ENCODE measurements around the gene IL13.
"Not testable (repeated sequence)": the region's sequence is repeated elsewhere in the genome, so short reads cannot be mapped to it uniquely, and the experiment has no call there.

DNA sequence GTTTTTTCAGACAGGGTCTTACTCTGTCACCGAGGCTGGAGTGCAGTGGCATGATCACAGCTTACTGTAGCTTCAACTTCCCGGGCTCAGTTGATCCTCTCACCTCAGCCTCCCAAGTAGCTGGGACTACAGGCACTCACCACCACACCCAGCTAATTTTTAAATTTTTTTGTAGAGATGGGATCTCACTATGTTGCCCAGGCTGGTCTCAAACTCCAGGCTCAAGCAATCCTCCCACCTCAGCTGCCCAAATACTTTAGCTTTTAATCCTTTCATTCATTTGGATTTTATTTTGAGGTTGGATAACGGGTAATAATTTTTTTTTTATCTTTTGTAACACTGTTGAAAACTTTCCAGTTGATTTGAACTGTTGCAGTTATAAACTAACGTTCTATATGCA lies 24.4 kb upstream of the IL13 start:
- not testable (repeated sequence) for TF ChIP-seq EP300 (IDR thresholded peaks at IDR 0.05; ENCODE audit: borderline replicate concordance in 1 of 2, control insufficient read depth in 1 of 2, low read depth in 2 of 2, low read length in 2 of 2); SKIL (IDR thresholded peaks at IDR 0.05; ENCODE audit: low read depth, poor library complexity, severe bottlenecking); REST (IDR thresholded peaks at IDR 0.05; ENCODE audit: low read depth, low read length)

Measured in GM12878 (cell line).